K562 (cell line): ENCODE results near the gene PSMB10. TPM values are rescaled to one million over a fixed set of nuclear protein-coding genes. Genes with fewer than 3 reads are reported as not detected.

Experiments used
- RBM34 ChIP-seq: fragments of 200-400 bp; formaldehyde crosslinking; IDR thresholded peaks from 2 replicates; pipeline ENCODE4 v1.6.1; 2018; ENCODE audit warnings: low read length, borderline replicate concordance; ENCODE audit not compliant: insufficient read depth
- SNIP1 ChIP-seq: fragments of 450-650 bp; IDR thresholded peaks from 2 replicates; pipeline ENCODE4 v1.7.1; 2017; ENCODE audit warnings: low read depth, mild to moderate bottlenecking
- XRCC3 ChIP-seq: fragments of 450-650 bp; IDR thresholded peaks from 2 replicates; pipeline ENCODE4 v1.6.1; 2017; ENCODE audit warnings: mild to moderate bottlenecking, moderate library complexity
- polyA plus RNA-seq, 8 experiments: library from polyadenylated mRNA; depleted of rRNA in 4 of 8; stranded (reverse) in 5 of 8; unstranded in 3 of 8; fragments of >200 nt; fragmentation: Nextera tagmentation in 2 of 8; fragmentation: Illumina TruSeq in 1 of 8; extraction: Ambion mirVana in 2 of 8; extraction: Trizol in 1 of 8; gene quantifications; 2 replicates each; pipeline versions ENCODE4 v1.2.1 to v1.2.3, GENCODE V29; 2011 to 2014; ENCODE audit warnings: inconsistent platforms in 1 of 8, missing spikeins in 1 of 8
- total RNA-seq, 7 experiments: library from RNA; depleted of rRNA in 6 of 7; stranded (reverse); fragments of >200 nt in 6 of 7; fragmentation: Illumina TruSeq in 2 of 7; extraction: Trizol in 2 of 7; gene quantifications; 2 replicates each; pipeline versions ENCODE4 v1.2.1 to v1.2.3, GENCODE V29; 2011 to 2021; ENCODE audit warnings: low replicate concordance in 1 of 7
- TF ChIP-seq, protein P1 (sequence below): fragments of 450-650 bp; IDR thresholded peaks from 2 replicates; pipeline ENCODE4 v1.6.1; 2016; ENCODE audit warnings: mild to moderate bottlenecking, moderate library complexity
- TF ChIP-seq, protein P2 (sequence below), 2 experiments: fragments of 200-800 bp in 1 of 2; sonication (Bioruptor generic) in 1 of 2; sonication (generic) in 1 of 2; formaldehyde crosslinking in 1 of 2; IDR thresholded peaks in 1 of 2; conservative IDR thresholded peaks in 1 of 2; 2 replicates each; pipeline versions ENCODE4 v1.5.0 to v1.6.1; 2016 to 2020; ENCODE audit warnings: missing compliant biosample characterization in 1 of 2, missing genetic modification characterization in 1 of 2, missing genetic modification reagents in 1 of 2
- TF ChIP-seq, protein P3 (sequence below): sonication (generic); formaldehyde crosslinking; IDR thresholded peaks from 2 replicates; pipeline ENCODE4 v1.8.0; 2023; ENCODE audit warnings: missing genetic modification reagents, mild to moderate bottlenecking, borderline replicate concordance

PSMB10 gene
- total and polyA plus RNA-seq, 9 of the 15 experiments (the other 6 are each of a cell fraction or from before 2014, with no cell fraction given), result 11.7 to 105 (median 51.0) TPM

DNA sequence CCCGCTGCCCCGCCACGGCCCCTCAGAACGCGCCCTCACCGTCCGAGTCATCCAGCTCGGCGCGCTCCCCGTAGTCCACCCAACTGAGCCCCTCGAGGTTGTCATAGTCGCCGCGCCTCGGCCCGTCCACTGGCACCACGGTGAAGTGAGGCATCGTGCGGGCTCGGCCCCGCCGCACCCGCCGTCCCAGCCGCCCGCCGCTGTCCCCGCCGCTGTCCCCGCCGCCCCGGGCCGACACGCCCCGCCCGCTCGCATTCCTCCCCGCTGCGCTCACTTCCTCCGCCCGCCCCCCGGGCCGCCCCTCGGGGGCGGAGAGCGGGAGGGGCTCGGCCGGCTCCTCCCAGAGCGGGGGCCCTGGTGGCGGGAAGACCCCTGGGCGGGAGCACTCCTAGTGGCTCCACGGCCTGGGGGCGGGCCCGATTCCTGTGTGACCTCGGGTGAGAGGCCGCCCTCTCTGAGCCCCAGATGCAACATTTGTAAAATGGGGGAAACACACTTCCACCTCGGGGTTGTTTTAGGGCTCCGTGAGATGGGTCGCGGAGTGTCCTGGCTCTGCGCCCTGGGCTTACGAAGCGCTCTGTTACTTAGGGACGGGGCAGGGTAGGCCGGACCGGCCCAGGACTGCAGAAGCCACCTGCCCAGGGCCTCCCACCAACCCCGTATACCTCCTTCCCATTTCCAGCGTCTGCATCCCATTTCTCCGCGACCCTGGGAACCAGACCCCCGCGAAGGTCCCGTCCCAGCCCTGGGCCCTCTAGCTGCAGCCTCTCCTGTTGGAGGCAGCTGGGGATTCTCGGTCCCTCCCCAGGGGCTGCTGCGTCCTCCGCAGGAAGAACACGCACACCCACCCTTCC lies 32.0 kb upstream of the PSMB10 start, which contains the start of gene SLC12A4 (continued):
- TF ChIP-seq, protein P1, sequence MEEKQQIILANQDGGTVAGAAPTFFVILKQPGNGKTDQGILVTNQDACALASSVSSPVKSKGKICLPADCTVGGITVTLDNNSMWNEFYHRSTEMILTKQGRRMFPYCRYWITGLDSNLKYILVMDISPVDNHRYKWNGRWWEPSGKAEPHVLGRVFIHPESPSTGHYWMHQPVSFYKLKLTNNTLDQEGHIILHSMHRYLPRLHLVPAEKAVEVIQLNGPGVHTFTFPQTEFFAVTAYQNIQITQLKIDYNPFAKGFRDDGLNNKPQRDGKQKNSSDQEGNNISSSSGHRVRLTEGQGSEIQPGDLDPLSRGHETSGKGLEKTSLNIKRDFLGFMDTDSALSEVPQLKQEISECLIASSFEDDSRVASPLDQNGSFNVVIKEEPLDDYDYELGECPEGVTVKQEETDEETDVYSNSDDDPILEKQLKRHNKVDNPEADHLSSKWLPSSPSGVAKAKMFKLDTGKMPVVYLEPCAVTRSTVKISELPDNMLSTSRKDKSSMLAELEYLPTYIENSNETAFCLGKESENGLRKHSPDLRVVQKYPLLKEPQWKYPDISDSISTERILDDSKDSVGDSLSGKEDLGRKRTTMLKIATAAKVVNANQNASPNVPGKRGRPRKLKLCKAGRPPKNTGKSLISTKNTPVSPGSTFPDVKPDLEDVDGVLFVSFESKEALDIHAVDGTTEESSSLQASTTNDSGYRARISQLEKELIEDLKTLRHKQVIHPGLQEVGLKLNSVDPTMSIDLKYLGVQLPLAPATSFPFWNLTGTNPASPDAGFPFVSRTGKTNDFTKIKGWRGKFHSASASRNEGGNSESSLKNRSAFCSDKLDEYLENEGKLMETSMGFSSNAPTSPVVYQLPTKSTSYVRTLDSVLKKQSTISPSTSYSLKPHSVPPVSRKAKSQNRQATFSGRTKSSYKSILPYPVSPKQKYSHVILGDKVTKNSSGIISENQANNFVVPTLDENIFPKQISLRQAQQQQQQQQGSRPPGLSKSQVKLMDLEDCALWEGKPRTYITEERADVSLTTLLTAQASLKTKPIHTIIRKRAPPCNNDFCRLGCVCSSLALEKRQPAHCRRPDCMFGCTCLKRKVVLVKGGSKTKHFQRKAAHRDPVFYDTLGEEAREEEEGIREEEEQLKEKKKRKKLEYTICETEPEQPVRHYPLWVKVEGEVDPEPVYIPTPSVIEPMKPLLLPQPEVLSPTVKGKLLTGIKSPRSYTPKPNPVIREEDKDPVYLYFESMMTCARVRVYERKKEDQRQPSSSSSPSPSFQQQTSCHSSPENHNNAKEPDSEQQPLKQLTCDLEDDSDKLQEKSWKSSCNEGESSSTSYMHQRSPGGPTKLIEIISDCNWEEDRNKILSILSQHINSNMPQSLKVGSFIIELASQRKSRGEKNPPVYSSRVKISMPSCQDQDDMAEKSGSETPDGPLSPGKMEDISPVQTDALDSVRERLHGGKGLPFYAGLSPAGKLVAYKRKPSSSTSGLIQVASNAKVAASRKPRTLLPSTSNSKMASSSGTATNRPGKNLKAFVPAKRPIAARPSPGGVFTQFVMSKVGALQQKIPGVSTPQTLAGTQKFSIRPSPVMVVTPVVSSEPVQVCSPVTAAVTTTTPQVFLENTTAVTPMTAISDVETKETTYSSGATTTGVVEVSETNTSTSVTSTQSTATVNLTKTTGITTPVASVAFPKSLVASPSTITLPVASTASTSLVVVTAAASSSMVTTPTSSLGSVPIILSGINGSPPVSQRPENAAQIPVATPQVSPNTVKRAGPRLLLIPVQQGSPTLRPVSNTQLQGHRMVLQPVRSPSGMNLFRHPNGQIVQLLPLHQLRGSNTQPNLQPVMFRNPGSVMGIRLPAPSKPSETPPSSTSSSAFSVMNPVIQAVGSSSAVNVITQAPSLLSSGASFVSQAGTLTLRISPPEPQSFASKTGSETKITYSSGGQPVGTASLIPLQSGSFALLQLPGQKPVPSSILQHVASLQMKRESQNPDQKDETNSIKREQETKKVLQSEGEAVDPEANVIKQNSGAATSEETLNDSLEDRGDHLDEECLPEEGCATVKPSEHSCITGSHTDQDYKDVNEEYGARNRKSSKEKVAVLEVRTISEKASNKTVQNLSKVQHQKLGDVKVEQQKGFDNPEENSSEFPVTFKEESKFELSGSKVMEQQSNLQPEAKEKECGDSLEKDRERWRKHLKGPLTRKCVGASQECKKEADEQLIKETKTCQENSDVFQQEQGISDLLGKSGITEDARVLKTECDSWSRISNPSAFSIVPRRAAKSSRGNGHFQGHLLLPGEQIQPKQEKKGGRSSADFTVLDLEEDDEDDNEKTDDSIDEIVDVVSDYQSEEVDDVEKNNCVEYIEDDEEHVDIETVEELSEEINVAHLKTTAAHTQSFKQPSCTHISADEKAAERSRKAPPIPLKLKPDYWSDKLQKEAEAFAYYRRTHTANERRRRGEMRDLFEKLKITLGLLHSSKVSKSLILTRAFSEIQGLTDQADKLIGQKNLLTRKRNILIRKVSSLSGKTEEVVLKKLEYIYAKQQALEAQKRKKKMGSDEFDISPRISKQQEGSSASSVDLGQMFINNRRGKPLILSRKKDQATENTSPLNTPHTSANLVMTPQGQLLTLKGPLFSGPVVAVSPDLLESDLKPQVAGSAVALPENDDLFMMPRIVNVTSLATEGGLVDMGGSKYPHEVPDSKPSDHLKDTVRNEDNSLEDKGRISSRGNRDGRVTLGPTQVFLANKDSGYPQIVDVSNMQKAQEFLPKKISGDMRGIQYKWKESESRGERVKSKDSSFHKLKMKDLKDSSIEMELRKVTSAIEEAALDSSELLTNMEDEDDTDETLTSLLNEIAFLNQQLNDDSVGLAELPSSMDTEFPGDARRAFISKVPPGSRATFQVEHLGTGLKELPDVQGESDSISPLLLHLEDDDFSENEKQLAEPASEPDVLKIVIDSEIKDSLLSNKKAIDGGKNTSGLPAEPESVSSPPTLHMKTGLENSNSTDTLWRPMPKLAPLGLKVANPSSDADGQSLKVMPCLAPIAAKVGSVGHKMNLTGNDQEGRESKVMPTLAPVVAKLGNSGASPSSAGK, result no peak
- TF ChIP-seq SNIP1, result no peak
- TF ChIP-seq, protein P2, sequence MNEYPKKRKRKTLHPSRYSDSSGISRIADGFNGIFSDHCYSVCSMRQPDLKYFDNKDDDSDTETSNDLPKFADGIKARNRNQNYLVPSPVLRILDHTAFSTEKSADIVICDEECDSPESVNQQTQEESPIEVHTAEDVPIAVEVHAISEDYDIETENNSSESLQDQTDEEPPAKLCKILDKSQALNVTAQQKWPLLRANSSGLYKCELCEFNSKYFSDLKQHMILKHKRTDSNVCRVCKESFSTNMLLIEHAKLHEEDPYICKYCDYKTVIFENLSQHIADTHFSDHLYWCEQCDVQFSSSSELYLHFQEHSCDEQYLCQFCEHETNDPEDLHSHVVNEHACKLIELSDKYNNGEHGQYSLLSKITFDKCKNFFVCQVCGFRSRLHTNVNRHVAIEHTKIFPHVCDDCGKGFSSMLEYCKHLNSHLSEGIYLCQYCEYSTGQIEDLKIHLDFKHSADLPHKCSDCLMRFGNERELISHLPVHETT (CRISPR knock-in tag; conservative IDR thresholded peaks at IDR 0.05 in 1 of 2, IDR thresholded peaks at IDR 0.05 in 1 of 2), result peak in 1 of 2 experiments; percentile 94; a peak in 2 of 4 replicates
- no peak for TF ChIP-seq XRCC3
- TF ChIP-seq, protein P3, sequence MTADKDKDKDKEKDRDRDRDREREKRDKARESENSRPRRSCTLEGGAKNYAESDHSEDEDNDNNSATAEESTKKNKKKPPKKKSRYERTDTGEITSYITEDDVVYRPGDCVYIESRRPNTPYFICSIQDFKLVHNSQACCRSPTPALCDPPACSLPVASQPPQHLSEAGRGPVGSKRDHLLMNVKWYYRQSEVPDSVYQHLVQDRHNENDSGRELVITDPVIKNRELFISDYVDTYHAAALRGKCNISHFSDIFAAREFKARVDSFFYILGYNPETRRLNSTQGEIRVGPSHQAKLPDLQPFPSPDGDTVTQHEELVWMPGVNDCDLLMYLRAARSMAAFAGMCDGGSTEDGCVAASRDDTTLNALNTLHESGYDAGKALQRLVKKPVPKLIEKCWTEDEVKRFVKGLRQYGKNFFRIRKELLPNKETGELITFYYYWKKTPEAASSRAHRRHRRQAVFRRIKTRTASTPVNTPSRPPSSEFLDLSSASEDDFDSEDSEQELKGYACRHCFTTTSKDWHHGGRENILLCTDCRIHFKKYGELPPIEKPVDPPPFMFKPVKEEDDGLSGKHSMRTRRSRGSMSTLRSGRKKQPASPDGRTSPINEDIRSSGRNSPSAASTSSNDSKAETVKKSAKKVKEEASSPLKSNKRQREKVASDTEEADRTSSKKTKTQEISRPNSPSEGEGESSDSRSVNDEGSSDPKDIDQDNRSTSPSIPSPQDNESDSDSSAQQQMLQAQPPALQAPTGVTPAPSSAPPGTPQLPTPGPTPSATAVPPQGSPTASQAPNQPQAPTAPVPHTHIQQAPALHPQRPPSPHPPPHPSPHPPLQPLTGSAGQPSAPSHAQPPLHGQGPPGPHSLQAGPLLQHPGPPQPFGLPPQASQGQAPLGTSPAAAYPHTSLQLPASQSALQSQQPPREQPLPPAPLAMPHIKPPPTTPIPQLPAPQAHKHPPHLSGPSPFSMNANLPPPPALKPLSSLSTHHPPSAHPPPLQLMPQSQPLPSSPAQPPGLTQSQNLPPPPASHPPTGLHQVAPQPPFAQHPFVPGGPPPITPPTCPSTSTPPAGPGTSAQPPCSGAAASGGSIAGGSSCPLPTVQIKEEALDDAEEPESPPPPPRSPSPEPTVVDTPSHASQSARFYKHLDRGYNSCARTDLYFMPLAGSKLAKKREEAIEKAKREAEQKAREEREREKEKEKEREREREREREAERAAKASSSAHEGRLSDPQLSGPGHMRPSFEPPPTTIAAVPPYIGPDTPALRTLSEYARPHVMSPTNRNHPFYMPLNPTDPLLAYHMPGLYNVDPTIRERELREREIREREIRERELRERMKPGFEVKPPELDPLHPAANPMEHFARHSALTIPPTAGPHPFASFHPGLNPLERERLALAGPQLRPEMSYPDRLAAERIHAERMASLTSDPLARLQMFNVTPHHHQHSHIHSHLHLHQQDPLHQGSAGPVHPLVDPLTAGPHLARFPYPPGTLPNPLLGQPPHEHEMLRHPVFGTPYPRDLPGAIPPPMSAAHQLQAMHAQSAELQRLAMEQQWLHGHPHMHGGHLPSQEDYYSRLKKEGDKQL, result no peak
- TF ChIP-seq RBM34, result no peak
